Stimulated activated CD4-positive, alpha-beta T cell treated with anti-CD3 and anti-CD28 coated beads, Interleukin-1b, Interleukin-23, amount 100 ng/mL, for 24 hours (primary cell): ENCODE results near the gene ASIC2.

Source experiments
- DNase-seq, 4 experiments: peaks; one replicate each; pipeline ENCODE4 v3.0.0-alpha.2; 2020; ENCODE audit warnings: low read depth in 4 of 4, low spot score in 1 of 4

Gene ASIC2

DNA sequence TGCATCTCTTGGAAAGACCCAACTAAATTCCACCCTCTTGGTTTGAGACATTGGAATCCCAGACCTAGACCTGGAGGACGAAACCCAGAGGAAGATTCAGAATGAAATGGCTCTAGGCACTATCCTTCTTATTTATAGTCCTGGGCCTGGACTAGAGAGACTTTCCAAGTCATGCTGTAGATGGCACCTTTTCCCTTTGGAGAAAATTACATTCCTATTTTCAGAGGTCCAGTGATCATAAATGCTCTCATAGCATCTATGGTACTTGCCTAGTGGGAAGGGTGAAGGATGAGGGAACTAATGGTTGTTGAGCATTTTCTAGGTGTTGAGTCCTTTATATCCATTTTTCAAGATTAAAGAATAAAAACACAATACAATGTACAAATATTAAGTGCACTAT lies 264.3 kb downstream of the ASIC2 start:
- DNase-seq = no peak

DNA sequence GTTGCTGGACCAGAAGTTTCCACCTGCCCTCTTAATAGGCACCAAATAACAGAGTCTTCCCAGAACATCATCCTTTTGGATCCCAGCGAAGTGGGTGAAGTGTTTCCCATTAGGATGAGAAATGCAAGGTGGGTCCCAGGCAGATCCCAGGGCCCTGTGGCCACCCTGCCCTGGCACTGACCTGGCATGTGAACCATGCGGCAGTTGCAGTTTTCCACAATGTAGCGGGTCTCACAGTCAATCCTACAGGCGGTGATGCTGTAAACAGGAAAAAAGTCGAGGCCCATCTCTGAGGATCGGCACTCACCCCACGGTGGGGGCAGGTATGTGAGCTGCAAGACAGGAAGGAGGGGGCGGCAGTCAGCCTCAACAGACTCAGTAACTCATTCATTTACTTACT lies 265.0 kb downstream of the ASIC2 start:
- DNase-seq = no peak

DNA sequence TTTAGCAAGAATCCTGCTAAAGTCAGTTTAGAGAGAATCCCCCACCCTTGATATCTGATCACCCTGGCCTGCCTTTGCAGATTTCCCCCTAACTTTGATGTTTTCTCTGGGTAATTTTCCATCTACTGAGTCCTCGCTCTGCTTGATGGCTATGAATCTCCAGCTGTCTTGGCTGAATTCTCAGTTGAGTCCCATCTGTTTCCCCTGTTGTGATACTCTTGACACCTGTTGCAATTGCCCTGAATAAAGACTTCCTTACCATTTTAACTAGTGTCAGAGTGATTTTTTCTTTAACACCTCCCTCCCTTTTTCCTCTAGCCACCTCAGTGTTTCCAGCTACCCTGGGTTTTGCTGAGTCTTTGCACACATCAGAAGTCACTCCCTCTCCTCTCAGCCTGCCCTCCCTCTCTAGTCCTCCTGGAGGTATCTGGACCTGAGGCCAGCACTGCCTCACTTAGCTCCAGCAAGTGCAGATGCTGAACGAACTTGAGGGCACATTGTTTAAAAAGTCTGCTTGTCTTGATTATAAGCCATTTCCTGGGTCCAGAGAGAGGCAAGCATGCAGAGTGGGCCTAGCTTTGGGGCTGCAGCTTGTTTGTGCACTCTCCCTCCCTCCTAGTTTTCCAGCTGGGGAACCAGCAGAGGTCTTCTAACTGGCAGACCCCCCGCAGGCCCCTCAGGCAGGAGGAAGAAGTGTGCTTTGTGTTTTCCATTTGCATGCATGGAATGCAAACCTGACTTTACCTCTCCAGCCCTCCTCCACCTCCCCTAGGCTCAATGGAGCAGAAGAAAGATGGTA lies 268.2 kb downstream of the ASIC2 start:
- no peak for DNase-seq

DNA sequence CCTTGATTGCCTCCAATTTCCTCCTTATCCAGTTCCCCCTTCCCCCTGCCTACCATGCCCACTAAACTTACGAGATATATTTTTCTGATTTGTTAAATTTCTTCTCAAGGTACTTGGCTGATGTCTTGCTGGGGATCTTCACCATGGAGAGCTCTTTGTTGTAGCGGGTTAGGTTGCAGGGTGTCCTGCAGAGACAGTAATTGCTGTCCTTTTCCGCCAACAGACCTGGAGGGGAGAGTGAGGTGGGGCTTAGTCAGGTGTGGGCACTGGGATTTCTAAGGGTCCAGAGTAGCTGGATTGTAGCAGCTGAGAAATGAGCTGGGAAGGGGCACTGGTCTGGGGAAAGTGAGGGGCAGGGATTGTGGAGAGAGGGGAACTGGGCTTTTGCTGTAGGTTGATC lies 269.3 kb downstream of the ASIC2 start:
- DNase-seq = no peak

DNA sequence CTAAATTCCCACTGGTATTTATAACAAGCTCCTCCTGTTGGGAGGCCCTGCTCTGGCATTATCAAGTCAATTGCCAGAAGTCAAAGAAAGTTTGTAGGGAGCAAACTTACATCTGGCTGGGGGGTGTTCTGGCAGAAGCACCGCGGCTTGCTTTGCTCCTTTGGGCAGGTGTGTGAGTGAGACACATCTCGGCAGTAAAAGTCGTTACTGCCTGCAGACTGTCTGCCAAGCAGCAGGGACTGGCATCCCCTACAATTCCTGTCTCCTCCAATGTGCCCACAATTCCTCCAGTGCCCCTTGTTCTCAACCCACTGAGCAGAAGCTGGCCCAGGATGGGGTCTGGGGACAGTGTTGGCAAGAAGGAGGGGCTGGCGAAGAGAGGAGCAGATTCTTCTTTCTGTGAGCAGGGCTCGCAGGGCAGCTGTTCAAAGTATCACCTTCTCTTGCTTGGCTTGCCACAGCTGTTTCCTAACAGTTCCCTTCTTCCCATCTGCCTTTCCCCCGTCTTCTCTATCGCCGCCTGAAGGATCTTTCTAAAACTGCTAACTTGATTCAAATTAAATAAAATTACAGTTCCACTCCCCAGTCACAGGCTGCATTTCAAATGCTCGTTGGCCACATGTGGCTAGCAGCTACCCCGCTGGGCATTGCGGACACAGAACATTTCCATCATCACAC lies 271.2 kb downstream of the ASIC2 start:
- no peak for DNase-seq

DNA sequence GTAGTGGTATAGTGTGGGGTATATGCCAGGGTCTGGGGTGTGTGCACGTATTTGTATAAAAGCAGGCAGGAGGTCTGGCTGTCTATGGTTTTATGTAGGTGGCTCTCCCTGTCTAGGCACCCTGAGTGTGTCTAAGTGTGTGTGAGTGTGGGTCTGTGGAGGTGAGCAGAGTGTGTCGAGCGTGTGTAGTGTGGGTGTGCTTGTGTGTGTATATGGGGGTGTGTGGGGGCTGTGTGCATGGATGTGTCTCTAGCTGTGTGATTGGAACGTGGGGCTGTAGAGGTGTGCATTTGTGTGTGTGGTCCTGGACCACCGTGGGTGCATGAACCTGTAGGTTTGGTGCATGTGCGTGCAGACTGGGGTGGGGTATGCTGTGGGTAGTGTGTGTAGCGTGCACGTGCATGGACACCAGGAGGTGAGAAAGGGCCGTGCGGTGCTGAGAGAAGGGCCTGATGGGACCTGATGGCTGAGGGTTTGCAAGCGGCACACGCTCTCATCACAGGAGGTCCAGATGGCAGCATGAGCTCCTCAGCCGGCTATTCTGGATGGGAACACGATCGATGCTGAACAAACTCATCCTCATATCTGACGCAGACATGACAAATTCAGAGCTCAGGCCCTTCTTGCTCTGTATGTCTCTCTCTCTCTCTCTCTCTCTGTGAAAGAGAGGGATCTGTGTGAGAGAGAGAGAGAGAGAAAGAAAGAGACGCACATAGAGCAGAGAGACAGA lies 273.8 kb downstream of the ASIC2 start:
- DNase-seq = no peak

DNA sequence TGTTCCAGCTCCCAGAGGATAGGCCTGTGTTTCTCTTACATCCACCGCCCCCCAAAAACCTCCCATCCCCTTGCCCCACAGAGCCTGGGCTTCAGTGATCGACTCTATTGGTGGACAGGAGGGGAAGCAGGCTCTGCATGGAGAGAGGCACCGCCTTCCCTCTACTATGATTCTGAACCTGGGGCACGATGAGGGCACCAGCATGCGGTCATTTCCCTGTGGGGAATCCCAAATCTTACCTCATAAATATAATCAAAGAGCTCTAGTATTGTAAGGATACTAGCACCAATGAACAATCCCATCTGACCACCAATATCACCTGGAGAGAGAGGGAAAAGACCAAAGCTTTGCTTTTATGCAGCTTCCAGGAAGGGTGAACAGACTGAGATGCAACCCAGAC lies 275.7 kb downstream of the ASIC2 start:
- no peak for DNase-seq

DNA sequence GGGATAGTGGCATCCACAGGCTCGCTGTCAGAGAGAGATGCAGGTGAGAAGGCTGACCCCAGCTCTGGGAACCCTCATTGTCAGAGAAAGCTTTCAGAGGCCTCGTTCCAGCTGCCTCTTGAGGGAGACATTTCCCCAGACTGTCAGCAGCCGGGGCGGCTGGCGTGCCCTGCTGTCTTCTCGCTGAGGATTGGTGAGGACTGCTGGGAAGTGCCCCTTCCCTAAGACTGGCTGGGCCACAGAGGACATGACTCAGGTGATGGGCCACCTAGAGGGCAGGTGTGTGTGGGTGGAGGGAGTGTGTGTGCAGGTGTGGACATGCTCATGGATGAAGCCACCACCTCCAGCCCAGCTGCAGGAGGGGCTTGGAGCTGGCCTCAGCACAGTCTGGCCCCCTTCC lies 276.2 kb downstream of the ASIC2 start:
- no peak for DNase-seq

DNA sequence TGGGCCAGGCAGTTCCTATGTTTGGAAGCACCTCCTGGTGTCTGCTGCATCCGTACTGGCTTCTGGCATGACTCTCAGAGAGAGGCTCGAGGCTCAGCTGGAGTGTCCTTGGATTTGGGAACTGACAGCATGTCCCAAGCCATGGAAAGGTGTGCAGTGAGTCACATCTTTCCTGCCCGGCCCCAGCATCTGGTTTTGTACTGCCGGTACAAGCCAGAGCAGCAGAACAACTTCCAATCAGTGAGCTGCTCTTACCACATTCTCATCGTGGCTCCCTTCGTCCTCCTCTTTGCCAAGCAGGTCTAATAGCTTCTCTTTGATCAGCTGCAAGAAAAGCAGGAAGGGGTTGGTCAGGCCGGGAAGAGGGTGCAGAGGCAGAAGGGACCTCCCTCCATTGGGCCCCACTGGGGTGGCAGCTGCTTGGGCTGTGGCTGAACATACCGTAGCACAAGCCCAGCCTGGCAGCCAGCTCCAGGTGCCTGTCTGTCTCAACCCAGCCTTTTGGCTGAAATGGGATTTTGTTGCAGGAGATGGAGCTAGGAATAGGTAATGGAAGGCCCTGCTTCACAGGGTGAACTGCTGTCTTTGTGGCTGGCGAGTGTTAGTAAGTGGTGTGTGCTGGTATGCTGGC lies 277.3 kb downstream of the ASIC2 start:
- DNase-seq = no peak

DNA sequence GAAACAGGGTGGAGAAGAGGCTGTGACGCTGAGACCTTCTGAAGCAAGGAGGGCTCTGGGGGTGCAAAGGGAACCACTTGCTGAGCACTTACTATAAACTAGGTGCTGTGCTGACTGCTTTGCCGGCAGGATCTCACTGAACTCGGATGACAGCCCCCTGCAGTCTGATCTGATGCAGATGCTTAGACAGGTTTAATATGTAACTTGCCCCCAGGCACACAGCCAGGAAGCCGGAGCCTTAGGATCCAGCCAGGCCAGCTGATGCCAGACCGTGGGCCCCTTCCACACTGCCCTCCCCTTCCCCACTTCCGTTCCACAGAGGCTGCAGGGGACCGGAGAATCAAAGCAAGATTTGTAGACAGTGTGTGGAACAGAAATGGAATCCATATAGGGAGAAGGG lies 278.3 kb downstream of the ASIC2 start:
- DNase-seq = no peak

DNA sequence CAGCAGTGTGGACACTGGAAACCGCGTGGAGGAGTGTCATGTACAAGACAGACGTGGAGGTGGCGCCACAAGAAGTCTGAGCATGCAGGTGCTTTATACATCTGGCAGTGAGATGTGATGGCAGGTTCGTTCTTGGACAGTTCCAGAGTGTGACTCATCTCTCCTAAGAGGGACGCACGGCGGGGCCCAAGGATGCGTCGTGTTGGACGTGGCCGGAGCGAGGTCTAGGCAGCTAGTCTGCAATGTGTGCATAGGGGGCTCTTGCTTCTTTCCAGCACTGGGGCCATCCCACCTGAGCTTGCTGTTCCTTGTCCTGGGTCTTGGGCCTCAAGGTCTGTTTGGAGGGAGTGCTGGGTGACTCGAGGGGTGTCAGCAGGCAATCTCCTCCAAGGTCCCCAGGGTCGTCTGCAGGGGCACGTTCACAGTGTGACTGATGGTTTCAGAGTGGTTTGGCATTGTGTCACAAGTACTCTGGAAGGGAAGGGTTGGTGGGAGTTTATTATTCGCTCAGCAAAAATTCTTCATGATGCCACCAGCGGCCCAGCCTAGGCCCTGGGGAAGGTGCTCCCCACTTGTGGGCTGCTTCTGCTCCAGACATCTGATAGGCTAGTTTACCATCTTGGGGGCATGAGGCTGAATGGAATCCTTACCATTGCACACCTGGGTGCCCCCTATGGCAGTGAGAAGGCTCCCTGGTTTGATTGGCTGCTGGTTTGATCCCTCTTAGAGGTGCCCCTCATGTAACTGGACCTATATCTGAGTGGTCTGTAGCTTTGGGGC lies 279.3 kb downstream of the ASIC2 start:
- DNase-seq = no peak

DNA sequence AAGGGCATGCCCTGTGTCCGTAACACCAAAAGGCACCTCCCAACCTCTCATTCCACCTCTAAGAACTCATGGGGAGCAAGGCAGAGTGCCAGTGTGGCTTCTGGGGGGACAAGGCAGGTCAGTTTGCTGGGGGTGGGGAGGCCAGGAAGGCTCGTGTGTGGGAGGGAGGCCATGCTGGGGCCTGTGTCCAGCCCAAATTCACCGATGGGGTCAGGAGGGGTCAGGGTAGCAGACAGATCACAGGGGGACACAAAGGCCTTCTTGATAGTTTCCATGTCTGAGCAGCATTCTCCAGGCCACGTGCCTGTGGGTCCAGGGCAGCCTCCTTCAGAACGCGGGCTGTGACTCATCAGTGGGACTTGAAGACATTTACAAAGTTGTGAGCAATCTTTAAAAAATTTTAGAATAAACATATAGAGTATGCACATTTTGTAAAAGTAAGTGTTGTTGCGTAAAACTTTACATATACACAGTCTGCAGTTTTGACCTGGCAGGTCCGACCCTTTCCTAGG lies 280.5 kb downstream of the ASIC2 start:
- no peak for DNase-seq

DNA sequence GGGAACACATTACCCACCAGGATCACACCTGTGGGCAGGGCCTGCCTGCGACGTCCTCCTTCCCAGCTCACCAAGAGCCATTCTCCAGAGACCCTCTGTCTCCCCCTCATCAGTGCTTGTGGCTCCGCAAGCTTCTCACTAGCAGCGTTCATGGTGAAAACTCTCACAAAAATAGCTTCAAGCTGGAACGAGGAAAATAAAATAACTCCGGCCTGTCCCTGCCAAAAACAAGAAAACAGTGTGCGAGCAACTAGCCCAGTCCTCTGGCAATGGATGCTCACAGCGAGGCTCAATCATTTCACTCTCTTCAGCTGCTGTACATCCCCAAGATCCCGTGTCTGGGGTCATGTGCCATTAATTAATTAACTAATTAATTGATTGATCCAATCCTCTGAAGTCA lies 283.5 kb downstream of the ASIC2 start:
- DNase-seq = no peak

DNA sequence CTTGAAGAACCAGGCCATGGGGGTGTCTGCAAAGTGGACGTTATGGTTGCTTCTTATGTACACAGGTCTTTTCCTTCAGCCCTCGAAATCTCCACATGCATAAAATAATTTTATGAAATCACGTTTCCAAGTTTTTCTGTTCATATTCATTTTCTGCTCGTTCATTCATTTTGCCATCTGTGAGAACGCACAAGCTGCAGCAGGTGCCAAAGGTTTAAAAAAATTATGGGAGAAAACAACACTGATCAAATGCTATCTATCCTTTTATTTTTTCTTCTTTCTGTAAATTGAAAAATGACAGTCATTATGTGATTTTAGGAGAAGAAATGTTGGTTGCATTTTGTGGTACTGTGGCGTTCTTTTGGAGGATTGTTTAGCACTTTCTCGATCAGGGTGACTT lies 285.9 kb downstream of the ASIC2 start:
- no peak for DNase-seq

DNA sequence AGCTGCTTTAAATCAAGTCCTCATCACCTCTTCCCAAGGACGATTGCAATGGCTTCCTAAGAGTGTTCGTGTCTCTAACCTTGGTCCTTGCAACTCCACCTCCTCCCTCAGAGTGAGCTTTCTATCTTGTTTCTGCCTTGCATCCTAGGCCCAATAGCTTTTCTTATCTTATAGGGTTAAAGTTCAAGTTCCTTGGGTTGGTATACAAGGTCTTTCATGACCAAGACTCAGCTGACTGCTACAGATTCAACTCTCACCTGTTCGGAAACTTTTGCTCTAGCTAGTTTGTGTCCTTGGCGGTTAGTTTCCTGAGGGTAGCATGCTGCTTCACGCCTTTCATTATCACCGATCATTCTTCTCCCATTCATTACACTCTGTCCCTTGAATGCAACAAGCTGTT lies 290.8 kb downstream of the ASIC2 start:
- DNase-seq = no peak

DNA sequence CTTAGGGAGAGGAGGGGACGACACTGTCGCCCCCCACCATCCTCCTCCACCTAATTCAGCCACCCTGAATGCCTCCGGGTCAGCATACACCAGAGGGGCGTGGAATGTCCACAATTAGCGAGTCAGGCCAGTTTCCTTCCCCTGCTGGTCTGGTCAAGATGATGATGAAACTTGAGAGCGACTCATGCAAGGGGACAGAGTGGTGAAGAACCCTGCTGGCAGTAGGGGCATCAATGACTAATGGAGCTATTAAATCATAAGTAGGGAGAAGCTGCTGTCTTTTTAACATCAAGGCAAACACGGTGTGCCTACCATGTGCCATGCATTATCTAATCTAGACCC lies 294.2 kb downstream of the ASIC2 start:
- no peak for DNase-seq

DNA sequence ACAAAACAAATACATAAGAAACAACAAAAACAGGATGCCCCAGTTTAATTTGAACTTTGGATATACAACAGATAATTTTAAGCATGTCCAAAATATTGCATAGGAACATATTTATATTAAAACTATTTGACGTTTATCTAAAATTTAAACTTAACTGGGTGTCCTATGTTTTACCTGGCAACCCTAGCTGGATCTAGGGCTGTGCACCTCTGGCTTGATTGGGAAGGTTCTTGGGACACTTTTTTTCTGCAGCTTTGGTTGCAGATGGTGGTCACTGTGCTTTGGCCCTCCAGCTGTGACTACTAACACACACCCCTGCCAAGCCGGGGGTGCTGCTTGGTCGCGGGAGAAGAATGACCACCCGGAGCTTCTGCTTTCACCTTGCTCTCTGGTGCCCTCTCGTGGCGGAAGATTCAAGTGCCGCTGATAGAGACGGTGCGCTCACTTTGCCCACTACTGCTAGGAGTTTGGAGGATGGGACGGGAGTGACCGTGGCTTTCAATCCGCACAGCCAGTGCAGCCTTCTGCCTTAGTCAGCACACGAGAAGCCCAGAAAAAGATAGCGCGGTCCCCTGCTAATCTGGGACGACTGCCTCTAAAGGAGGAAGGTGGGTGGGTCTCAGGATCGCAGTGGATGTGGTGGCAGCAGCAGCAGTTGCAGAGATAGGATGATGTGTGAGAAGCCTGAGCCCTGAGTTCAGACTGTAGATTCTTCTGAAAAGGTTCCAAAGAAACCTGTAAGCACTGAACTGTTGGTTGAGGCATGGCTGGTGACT lies 294.8 kb downstream of the ASIC2 start:
- peak; percentile 45 to 72 (median 58) for DNase-seq

DNA sequence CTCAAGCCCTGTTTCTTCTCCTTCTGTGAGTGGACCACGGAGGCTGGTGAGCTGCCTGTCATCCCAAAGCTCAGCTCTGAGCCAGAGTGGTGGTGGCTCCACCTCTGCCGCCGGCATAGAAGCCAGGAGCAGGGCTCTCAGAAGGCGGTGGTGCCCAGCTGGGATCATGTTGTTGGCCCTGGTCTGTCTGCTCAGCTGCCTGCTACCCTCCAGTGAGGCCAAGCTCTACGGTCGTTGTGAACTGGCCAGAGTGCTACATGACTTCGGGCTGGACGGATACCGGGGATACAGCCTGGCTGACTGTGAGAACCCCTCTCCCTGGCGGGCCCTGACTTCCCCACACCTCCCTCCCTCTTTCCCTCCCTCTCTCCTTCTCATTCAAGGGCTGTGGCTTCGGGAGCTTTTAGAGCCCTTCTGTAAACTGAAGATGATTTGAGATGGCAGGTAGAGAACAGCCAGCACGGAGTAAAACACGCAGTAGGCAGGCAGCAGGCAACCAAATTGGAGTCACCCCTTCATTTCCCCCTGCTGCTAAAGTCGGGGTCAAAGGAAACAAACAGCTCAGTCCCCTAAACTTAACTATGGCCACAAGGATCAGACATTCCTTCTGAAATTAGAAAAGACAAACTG lies 297.6 kb downstream of the ASIC2 start:
- DNase-seq = no peak

DNA sequence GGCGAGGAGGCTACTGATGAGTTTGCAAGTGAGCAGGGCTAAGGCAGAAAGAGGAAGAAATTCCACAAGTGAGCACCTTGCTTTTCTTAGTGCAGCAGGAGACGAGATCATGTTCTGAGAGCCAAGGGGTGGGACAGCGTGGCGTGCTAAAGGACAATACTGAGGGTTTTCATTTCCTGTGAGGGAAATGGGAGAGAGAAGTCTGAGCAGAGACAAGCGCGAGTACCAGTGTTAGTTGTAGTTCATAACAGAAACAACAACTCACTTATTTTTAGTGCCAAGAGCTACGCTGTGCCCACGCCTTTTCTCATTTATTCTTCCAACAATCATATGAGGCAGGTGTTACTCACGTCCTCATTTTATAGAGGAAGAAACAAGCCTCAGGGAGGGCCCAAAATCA lies 299.1 kb downstream of the ASIC2 start:
- DNase-seq = no peak
